ENCODE data around the gene TRAPPC11.
A peak's percentile ranks its signal among the peaks of the same experiment; 100 is the strongest.

- TF ChIP-seq POLR2A (IDR thresholded peaks at IDR 0.05) = peak in 1 of 2 donors; percentile 13
- TF ChIP-seq CTCF (IDR thresholded peaks at IDR 0.05) = peak in 2 of 6 experiments; percentile 17 to 24
These were observed 63.9 kb downstream of the TRAPPC11 start for GRCh38 chr4:183722731-183723560.

All from thyroid gland (tissue), 4 donors.